ENCODE measurements around the gene PRSS36.
A peak's percentile ranks its signal among the peaks of the same experiment; 100 is the strongest.
"Not testable (repeated sequence)": the region's sequence is repeated elsewhere in the genome, so short reads cannot be mapped to it uniquely, and the experiment has no call there.

PRSS36 gene

GRCh38 chr16:31106509-31107464 lies 43.1 kb downstream of the PRSS36 start:
- no peak for DNase-seq (ENCODE audit: low read depth)
- no peak for TF ChIP-seq CTCF (IDR thresholded peaks at IDR 0.05; ENCODE audit: control insufficient read depth, extremely low read depth, insufficient read depth)
- no peak overlapping the region for H3K4me3 ChIP-seq (ENCODE audit: low read depth, low read length)

DNA sequence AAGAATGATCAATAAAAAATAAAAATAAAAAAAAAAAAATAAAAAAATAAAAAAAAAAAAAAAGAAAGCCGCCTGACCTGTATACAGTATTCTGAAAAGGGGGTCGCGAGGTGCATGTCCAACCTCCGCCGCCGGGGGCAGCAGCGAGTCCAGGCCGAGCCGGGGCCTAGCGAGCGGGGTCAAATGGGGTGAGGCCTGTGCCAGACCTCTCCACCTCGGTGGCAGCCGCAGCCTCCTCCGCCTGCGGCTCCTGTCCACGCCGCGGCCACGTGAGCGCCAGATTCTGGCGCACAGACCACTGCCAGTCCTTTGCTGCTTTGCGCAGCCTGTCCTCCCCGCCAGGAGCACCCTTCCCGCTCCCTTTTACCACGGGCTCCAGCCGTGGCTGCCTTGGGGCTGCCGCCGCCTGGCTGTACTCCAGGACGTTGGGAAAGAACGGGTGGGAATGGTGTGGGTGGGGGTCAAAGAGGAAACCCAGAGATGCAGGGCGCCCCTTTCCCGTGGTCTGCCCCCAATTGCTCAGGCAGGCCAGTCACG lies 44.1 kb downstream of the PRSS36 start:
- H3K4me3 ChIP-seq (ENCODE audit: low read depth, low read length) = no peak overlapping the region
- no peak for DNase-seq (ENCODE audit: low read depth)
- peak; percentile 76 for TF ChIP-seq CTCF (IDR thresholded peaks at IDR 0.05; ENCODE audit: control insufficient read depth, extremely low read depth, insufficient read depth)

GRCh38 chr16:31100876-31101641 lies 48.8 kb downstream of the PRSS36 start:
- H3K4me3 ChIP-seq (ENCODE audit: low read depth, low read length) = not testable (repeated sequence)

GRCh38 chr16:31099860-31100638 lies 49.8 kb downstream of the PRSS36 start:
- TF ChIP-seq CTCF (IDR thresholded peaks at IDR 0.05; ENCODE audit: control insufficient read depth, extremely low read depth, insufficient read depth) = no peak
- no peak for DNase-seq (ENCODE audit: low read depth)

More at GRCh38 chr16:31100876-31101641, 48.8 kb downstream of the PRSS36 start:
- DNase-seq (ENCODE audit: low read depth) = not testable (repeated sequence)

GRCh38 chr16:31094424-31095120 lies 55.3 kb downstream of the PRSS36 start, which contains the start of gene VKORC1:
VKORC1 (minus strand) TSS chr16:31094797; CDS start chr16:31094729, 68 bp downstream.
- DNase-seq (ENCODE audit: low read depth) = peak; percentile 98
- no peak for TF ChIP-seq CTCF (IDR thresholded peaks at IDR 0.05; ENCODE audit: control insufficient read depth, extremely low read depth, insufficient read depth)
- H3K4me3 ChIP-seq (ENCODE audit: low read depth, low read length) = peak within 1 kb of the TSS; percentile 99

More at GRCh38 chr16:31099860-31100638, 49.8 kb downstream of the PRSS36 start:
- no peak overlapping the region for H3K4me3 ChIP-seq (ENCODE audit: low read depth, low read length)

GRCh38 chr16:31094088-31094423 lies 55.8 kb downstream of the PRSS36 start:
- H3K4me3 ChIP-seq (ENCODE audit: low read depth, low read length) = peak overlapping the region; percentile 99
- no peak for DNase-seq (ENCODE audit: low read depth)
- TF ChIP-seq CTCF (IDR thresholded peaks at IDR 0.05; ENCODE audit: control insufficient read depth, extremely low read depth, insufficient read depth) = no peak

Measured in LNCaP clone FGC (cell line).